ENCODE measurements around the gene VEZT.
"Not testable (repeated sequence)": the region's sequence is repeated elsewhere in the genome, so short reads cannot be mapped to it uniquely, and the experiment has no call there.

Gene VEZT, protein sequence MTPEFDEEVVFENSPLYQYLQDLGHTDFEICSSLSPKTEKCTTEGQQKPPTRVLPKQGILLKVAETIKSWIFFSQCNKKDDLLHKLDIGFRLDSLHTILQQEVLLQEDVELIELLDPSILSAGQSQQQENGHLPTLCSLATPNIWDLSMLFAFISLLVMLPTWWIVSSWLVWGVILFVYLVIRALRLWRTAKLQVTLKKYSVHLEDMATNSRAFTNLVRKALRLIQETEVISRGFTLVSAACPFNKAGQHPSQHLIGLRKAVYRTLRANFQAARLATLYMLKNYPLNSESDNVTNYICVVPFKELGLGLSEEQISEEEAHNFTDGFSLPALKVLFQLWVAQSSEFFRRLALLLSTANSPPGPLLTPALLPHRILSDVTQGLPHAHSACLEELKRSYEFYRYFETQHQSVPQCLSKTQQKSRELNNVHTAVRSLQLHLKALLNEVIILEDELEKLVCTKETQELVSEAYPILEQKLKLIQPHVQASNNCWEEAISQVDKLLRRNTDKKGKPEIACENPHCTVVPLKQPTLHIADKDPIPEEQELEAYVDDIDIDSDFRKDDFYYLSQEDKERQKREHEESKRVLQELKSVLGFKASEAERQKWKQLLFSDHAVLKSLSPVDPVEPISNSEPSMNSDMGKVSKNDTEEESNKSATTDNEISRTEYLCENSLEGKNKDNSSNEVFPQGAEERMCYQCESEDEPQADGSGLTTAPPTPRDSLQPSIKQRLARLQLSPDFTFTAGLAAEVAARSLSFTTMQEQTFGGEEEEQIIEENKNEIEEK

DNA sequence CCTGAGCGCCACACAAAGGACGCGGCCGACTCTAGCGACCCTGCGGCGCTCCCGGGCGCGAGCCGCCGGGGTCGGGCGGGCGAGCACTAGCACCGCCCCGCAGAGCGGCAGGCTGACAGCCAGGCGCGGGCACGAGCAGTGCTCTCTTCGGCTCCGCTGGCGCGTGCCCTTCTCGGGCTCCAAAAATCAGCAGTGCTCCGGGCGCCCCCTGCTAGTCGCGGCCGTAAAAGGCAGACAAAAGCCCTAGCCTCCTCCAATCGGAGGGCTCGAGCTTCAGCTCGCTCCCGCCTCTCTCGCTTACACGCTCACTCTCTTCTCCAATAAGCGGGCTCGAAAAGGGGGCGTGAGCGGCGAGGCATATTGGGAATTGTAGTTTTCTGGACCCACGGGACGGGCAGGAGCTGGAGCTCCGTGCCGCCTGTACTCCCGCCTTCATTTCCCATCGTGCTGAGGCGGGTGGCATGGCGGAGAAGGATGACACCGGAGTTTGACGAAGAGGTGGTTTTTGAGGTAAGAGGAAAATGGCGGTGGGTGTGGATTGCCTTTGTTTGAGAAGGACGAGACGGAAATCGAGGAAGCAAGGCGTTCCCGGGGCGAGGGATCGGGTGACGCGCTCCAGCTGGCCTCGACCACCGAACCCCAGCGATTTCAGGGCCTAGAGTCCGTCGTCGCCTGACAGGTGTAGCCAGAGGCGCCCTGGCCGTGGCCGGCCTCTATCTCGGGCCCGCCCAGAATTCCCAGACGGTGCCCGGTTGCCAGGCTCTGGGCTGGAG is at the start of gene VEZT, which contains the start of gene FGD6:
VEZT (plus strand) TSS at position 431 of the 773 bp plus-strand sequence; CDS start at position 475, 44 bp downstream.
FGD6 (minus strand) TSS at position 91 of the 773 bp plus-strand sequence. CDS start 227 bp downstream, outside the sequence.
- DNase-seq = peak; percentile 96

DNA sequence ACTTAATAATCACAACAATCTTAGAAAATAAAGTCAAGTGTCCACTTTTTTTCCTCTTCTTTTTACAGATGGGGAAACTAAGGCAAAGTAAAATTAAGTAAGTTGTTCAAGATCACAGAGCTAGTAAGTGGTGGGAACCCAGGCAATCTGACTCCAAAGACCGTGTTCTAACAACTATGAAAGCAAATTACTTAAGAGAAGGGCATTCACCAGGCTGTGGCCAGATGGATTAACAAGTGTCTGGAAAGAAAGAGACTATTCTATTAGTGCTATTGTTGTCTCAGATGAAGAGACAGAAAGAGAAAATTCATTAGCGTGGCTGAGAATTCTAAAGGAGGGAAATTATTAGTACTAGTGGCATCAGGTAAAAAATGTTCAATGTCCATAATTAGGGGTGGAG is 48.9 kb upstream of the VEZT start:
- DNase-seq = no peak

DNA sequence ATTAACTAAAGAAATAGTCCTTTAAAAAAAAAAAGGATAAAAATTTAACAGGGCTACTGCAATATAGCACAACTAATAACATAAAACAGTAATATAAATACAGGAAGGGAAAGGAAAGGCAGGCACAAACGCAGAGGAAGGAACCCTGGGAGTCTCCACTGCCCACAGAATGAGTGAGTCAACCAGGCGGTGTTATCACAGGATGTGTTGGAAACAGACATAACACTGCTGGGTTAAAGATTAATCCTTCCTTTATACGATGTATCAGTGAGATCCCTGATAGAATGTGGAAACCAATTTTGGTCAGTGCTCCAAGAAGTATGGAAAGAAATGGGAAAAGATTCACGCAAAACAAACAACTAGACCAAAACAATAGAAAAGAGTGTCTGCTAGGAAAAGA is 48.2 kb upstream of the VEZT start:
- DNase-seq = no peak

DNA sequence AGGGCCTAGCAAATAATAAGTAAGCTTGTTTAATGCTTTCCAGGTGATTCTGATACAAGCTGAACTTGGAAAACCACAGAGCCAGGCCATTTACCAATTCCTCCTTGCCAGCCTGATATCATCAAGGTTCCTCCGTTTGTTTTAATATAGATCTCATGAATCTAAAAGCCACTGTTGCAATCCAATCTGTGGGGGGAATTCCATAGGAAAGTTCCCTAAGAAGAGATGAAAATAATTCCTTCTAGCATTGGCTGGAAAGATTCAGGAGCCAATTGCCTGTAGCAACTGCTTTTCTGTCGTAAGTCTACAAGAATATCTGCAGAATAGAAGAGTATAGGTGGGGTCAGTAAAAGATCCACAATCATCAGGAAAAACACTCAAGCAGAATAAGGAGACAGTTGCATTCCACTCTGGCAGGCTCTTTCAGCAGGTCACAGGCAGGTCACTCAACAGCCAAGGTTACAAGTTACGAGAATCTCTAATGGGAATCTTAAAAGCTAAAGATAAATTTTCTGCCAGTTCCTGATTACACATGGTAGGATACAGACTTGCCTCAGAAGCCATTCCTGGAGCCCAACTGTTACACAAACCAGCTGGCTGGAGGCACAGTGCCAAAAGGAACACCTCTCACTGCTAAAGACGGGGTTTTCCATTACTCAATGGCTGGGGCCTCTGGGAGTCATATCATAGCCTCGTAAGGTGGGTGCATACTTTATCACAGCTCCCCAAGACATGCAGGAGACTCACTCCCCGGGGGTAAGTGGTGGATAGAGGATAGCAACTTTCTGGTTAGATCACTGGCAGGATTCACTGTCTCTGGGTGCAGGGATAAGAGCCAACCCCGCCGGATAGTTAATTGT is 44.0 kb upstream of the VEZT start:
- DNase-seq = no peak

DNA sequence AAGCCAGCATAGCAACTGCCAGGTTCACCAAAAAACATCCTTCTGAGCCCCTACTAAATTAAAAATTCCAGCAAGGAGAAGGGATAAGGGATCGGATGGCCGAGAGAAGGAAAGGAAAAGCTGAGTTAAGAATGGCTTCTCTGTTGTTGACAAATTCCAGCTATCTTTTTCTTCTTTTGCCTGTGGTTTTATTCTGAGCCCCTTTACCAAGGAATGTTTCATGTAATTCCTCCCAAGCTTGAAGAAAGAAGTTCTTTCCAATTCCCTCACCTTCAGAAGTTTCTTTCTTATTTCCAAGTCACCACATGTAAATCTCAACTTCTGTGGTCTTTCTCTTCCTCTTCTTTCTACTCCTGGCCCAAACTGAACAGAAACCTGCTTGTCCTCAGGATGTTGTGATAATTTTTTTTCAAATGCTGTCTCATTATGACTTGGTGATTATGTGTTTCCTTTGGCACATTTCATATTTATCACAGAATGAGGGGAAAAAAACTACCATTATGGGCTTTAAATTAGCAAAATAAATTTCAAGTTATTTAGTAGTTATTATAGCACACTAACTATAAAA is 40.3 kb upstream of the VEZT start:
- DNase-seq = no peak

DNA sequence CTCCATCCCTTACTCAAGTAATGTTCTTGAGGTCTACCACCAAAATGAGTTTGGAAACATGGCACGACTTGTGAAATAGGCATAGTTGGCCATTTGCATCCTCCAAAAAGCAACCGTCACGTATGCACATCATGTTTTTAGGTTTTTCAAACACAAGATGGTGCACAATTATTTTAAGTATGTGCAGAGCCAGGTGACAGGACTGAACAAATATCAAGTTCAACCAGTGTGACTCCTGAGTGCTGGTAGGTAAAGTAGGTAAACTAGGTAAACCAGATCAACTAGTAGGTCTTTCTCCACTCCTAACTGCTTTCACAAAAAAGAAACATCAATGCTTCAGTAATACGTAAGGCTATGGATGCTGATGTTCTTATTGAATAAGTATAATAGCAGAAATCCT is 39.5 kb upstream of the VEZT start:
- no peak for DNase-seq

DNA sequence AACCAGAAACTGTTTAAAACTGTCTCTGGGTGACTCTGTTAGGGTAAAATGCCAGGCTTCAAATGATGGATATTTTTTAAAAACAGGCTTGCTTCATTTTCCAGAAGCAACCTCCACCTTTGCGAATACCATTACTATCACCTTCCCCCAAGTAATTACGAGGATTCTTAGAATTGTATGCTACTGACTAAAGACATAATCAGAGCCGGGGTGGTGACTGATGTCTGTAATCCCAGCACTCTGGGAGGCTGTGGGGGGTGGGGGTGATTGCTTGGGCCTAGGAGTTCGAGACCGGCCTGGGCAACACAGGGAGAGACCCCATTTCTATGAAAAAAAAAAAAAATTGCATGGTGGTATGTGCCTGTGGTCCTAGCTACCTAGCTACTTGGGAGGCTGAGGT is 38.6 kb upstream of the VEZT start:
- no peak for DNase-seq

DNA sequence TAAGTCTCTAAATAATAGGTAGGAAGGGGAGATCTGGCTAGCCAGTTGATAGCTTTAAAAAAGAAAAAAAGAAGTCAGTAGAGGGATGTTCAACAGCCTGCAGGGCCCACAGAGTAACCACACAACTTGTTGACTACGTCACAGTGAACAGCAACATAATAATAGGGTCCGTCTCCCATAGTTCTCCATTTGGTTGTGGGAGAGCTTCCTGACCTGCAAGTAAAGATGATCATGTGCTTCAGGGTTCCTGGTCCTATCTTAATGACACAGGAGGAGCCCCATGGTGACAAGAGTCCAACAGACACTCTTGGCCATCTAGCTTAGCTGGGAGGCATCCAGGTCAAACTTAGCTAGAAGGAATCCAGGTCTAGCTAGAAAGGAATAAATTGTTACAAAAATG is 36.5 kb upstream of the VEZT start:
- DNase-seq = no peak

DNA sequence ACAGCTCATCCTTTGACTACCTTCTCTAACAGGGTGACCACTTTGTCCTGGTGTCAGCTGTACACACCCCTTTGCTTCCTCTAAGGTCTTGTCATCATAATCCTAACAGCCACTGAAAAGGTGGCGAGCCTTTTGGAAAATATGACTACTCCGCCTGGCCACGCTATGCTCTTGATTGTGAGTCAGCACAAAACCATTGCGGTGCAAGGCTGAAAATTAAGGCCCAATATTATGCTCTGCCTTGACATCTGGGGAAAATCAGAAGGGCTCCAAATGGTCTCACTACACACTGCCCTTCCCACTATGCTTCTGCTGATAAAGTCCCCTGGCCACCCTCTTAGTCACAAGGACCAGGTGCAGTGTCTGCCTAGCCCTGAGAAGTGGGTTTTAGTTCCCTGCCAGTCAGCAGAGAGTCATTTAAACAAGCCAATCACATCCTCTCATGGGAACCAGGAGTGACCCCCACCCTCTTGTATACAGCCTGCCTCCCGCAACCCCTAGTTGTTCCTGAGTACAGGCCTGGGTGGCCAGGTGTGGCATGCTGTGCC is 34.7 kb upstream of the VEZT start:
- DNase-seq = no peak

DNA sequence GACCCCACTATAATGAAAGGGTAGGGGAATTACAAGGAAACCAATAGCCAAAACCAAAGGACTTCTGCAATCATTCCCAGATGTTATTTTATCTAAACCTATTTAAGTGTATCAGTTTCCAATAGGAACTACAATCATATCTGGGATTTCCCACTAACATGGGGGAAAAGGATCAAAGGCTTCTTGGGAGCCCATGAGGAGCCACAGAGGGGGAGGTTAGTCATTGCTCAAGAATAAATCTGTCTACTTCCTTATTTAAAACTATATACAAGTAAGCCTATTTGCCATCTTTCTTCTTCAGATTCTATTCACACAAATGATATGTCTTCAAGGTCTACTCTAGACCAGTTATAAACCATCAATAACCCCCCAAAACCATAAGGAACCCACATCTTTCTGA is 33.5 kb upstream of the VEZT start:
- no peak for DNase-seq

DNA sequence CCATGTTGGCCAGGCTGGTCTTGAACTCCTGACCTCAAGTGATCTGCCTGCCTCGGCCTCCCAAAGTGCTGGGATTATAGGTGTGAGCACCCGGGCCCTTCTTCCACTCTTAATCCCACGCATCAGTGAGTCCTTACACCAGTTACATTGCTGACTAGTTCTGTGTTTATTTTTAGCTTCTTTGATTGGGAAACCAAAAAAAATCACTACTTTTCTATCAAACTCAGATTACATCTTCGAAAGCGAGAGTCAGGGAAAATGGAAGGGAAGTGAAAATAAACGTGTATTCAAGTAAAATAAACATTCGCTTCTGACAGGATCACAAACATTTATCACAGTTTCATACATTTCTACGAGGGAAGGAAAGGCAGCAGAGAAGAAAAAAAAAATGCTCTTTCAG is 32.5 kb upstream of the VEZT start:
- no peak for DNase-seq

DNA sequence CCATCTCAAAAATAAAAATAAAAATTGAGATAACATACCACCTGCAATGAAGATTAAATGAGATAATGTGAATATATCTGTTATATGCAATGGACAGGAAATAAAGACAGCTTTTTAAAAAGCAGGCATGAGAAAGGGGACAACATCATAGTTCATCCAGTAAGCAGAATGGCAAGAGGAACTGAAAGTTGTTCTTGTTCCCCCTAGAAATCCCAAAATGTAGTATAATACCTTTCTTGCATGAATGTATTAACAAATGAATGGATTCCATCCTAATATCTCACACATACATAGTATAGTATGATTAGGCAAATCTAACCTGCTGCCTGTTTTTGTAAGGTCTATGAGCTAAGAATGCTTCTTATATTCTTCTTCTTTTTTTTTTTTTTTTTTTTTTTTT is 31.8 kb upstream of the VEZT start:
- DNase-seq = no peak

DNA sequence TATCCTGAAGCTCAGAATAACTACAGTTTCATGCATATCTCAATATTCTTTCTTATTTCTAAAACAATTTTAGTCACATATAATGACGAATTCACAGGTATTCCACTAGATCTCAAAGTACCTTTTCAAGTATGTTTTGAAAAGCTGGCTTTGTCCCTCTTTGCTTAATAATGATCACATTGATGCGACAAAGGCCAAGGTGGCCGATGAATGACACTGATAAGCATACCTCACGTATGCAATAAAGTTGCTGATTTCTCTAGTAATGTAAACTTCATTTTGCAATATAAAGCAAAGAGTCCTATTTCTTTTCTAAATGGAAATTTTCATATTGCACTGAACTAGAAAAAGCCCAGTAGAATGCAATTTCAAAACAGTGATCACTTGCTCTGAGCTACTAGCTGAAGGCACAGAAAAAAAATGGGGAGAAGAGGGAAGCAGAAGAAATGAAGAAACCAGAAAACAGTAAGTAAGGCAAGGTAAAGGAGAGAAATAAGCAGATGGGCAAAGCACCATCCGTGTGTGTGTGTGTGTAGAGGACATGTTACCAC is 29.7 kb upstream of the VEZT start:
- no peak for DNase-seq

DNA sequence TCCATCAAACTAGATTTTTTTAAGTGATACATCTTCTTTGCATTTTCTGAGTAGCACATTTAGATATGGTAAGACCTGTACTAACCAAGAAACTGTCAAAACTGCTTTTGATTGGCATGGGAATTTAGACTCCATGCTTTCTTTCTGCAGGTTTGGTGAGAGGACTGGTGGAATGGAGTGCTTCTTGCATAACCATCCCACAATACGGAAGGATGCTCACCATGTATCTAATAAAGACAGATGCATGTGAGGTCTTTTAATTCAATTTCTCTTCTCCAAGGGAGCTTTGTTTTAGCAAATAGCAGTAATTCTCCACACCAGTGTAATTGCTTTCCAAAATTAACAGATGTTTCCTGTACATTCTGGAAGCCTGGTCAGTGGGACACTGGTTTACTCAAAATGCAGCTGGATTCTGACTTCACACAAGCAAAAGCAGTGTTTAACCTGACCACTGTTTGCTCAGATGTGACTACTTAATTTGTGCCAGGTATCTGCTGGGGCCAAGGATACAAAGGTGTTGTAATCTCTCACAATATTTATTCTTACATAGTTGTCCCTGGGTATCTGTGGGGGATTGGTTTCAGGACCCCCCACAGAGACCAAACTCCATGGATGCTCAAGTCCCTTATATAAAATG is 26.4 kb upstream of the VEZT start:
- DNase-seq = no peak

DNA sequence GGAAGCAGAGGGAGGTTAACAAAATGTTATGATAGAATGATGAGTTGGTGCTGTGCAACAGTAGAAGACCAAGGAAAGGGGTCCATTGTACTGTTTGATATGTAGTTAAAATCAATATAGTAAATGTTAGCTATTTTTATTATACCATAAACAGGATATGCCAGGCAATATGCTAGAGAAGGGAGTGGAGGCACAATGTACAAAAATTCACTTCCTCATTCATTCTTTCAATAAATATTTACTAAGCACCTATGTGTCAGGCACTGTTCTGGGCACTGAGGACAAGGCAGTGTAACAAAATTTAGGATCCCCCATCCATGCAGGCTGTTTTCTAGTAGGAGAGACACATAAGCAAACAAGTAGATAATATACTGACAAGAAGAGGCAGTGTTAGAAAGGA is 25.3 kb upstream of the VEZT start:
- no peak for DNase-seq

DNA sequence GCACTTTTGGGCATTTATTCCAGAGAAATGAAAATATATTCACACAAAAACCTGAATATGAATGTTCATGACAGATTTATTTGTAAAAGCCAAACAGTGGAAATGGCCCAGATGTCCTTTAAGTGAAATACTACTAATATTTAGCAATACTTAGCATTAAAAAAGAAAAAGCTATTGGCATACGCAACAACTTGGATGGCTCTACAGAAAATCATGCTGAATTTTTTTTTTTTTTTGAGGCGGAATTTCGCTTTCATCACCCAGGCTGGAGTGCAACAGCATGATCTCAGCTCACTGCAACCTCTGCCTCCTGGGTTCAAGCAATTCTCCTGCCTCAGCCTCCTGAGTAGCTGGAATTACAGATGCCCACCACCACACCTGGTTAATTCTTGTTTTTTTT is 24.5 kb upstream of the VEZT start:
- no peak for DNase-seq

DNA sequence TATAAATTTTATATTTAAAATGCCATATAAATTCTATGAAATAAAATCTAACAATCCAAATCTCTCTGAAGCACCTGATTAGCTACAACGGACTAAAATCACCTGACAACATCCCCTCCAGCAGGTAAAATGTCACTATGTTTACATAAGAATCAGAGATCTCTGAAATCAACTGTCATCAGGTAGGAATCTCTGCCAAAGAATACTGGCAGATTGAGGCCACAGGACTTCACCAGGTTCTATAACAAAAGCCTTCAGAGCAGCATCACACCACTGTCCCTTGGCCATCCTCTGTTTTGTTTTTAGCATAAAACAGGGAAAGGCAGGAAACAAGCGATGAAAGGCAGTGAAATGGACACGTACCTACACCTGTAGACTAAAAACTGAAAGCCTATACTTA is 22.5 kb upstream of the VEZT start:
- DNase-seq = no peak

DNA sequence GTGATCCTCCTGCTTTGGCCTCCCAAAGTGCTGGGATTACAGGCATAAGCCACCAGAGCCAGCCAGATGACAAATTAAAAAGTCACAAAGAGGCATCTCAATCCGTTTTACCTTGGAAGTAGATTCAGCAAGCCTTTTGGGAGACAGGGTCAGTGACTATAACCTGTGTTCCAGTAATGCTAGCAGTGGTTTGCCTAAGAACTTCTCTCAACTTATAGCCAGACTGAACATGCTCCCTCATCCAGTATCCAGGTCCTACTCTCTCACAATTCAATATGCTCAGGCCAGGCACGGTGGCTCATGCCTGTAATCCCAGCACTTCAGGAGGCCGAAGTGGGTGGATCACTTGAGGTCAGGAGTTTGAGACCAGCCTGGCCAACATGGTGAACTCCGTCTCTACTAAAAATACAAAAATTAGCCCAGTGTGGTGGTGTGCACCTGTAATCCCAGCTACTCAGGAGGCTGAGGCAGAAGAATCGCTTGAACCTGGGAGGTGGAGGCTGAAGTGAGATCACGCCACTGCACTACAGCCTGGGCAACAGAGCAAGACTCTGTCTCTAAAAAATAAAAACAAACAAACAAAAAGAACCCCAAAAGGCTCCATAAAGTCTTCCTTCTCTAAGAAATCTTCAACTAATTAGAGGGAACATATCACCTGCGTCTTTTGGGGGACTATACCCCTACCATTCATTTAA is 20.6 kb upstream of the VEZT start:
- DNase-seq = not testable (repeated sequence)

DNA sequence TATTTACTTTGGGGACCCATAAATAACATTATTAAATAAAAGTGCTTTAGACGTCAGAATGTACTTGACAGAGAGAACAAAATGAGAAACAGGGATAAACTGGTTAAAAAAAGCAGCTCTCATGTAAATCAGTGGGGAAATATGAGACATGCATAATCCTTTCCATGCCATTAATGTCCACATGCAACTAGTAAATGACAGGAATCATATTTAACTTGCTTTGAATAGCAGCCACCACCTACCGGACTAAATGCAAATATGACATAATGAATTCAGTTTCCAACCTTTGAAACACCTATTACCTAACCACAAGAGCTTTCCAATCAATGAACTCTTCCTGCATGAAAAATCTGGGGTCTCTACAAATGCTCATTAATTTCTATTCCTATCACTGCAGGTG is 20.0 kb upstream of the VEZT start:
- DNase-seq = no peak

DNA sequence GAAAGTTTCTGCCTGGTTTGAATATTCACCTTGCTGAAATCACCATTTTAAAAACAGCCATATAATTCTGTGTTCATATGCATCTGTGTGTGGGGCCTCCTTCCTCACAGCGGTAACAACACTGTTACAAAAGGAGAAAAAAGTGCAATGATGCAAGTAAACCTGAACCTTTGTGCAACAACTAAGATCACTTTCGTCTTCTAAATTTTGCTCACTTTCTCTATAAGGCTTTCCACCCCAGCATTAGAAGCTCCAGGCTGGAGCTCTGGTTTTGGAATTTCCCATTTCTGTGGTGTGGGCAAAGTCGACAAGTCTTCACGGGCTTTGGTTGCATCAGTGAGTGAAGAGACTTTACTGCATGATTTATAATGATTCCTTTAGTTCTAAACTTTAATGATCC is 18.7 kb upstream of the VEZT start:
- DNase-seq = no peak
